ENCODE measurements around the gene SOX12.
"Not testable (repeated sequence)": the region's sequence is repeated elsewhere in the genome, so short reads cannot be mapped to it uniquely, and the experiment has no call there.

SOX12 gene

GRCh38 chr20:328975-329695, 3.8 kb downstream of the SOX12 start:
- DNase-seq (ENCODE audit: low read depth in 2 of 2): no peak

GRCh38 chr20:329851-330232, 4.5 kb downstream of the SOX12 start:
- no peak for DNase-seq (ENCODE audit: low read depth in 2 of 2)

GRCh38 chr20:330233-331149, 5.1 kb downstream of the SOX12 start:
- peak in 1 of 2 donors; percentile 30 for DNase-seq (ENCODE audit: low read depth in 2 of 2)

- DNase-seq (ENCODE audit: low read depth in 2 of 2): no peak
Observed at GRCh38 chr20:334578-334977, 9.2 kb downstream of the SOX12 start.

- not testable (repeated sequence) for DNase-seq (ENCODE audit: low read depth in 2 of 2)
Observed at GRCh38 chr20:336040-336439, 10.7 kb downstream of the SOX12 start.

GRCh38 chr20:341682-342081, 16.3 kb downstream of the SOX12 start:
- no peak for DNase-seq (ENCODE audit: low read depth in 2 of 2)

GRCh38 chr20:343107-343506, 17.8 kb downstream of the SOX12 start:
- no peak for DNase-seq (ENCODE audit: low read depth in 2 of 2)

GRCh38 chr20:346033-346639, 20.8 kb downstream of the SOX12 start:
- no peak for DNase-seq (ENCODE audit: low read depth in 2 of 2)

- no peak for DNase-seq (ENCODE audit: low read depth in 2 of 2)
Observed at GRCh38 chr20:346640-347316, 21.4 kb downstream of the SOX12 start, which contains the start of gene NRSN2. Gene NRSN2 (plus strand): TSS chr20:347111. CDS start chr20:349644, 2,533 bp downstream.

GRCh38 chr20:347317-347639, 21.9 kb downstream of the SOX12 start:
- DNase-seq (ENCODE audit: low read depth in 2 of 2): no peak

GRCh38 chr20:347640-348484, 22.5 kb downstream of the SOX12 start:
- DNase-seq (ENCODE audit: low read depth in 2 of 2): peak in 1 of 2 donors; percentile 34

- DNase-seq (ENCODE audit: low read depth in 2 of 2): no peak
Observed at GRCh38 chr20:348972-349841, 23.9 kb downstream of the SOX12 start.

GRCh38 chr20:353166-353565, 27.8 kb downstream of the SOX12 start:
- DNase-seq (ENCODE audit: low read depth in 2 of 2): no peak

GRCh38 chr20:354298-354977, 29.1 kb downstream of the SOX12 start:
- DNase-seq (ENCODE audit: low read depth in 2 of 2): peak; percentile 57 to 63

GRCh38 chr20:356154-356553, 30.8 kb downstream of the SOX12 start:
- DNase-seq (ENCODE audit: low read depth in 2 of 2): not testable (repeated sequence)

- DNase-seq (ENCODE audit: low read depth in 2 of 2): no peak
Observed at GRCh38 chr20:356745-357144, 31.4 kb downstream of the SOX12 start.

- no peak for DNase-seq (ENCODE audit: low read depth in 2 of 2)
Observed at GRCh38 chr20:358891-359555, 33.7 kb downstream of the SOX12 start.

- DNase-seq (ENCODE audit: low read depth in 2 of 2): no peak
Observed at GRCh38 chr20:361561-361960, 36.2 kb downstream of the SOX12 start.
